H4 (cell line): ENCODE measurements around the gene ZFAND3. TPM values are rescaled to one million over a fixed set of nuclear protein-coding genes. Genes with fewer than 3 reads are reported as not detected.

Source experiments
- DNase-seq: peaks from one replicate; pipeline ENCODE4 v3.0.0-alpha.2; 2015; ENCODE audit warnings: low spot score
- total RNA-seq: library from RNA; depleted of rRNA; stranded (reverse); fragments of >200 nt; shearing (Covaris generic); gene quantifications from 2 replicates; pipeline ENCODE4 v1.2.3, GENCODE V29; 2014

The ZFAND3 gene
- total RNA-seq, 1 experiment from 2014 or later = 7.4 TPM

- no peak for DNase-seq
These were observed 333.7 kb downstream of the ZFAND3 start for GRCh38 chr6:38153076-38153797.

GRCh38 chr6:38153798-38154345 is 334.3 kb downstream of the ZFAND3 start:
- no peak for DNase-seq

GRCh38 chr6:38154731-38155130 is 335.2 kb downstream of the ZFAND3 start:
- DNase-seq = no peak

- DNase-seq = no peak
These were observed 335.6 kb downstream of the ZFAND3 start for GRCh38 chr6:38155144-38155543.

- DNase-seq = no peak
These were observed 336.2 kb downstream of the ZFAND3 start for GRCh38 chr6:38155621-38156204.

- DNase-seq = no peak
These were observed 337.5 kb downstream of the ZFAND3 start for GRCh38 chr6:38156818-38157565.

- no peak for DNase-seq
These were observed 338.4 kb downstream of the ZFAND3 start for GRCh38 chr6:38157905-38158304.

GRCh38 chr6:38158762-38159350 is 339.3 kb downstream of the ZFAND3 start:
- no peak for DNase-seq

- DNase-seq = no peak
These were observed 340.1 kb downstream of the ZFAND3 start for GRCh38 chr6:38159596-38159995.

GRCh38 chr6:38160831-38161230 is 341.3 kb downstream of the ZFAND3 start:
- no peak for DNase-seq

- no peak for DNase-seq
These were observed 341.8 kb downstream of the ZFAND3 start for GRCh38 chr6:38161331-38161730.

- no peak for DNase-seq
These were observed 342.4 kb downstream of the ZFAND3 start for GRCh38 chr6:38161754-38162492.

- no peak for DNase-seq
These were observed 343.1 kb downstream of the ZFAND3 start for GRCh38 chr6:38162493-38163185.

- no peak for DNase-seq
These were observed 343.9 kb downstream of the ZFAND3 start for GRCh38 chr6:38163186-38164130.

- no peak for DNase-seq
These were observed 344.6 kb downstream of the ZFAND3 start for GRCh38 chr6:38164131-38164481.

- DNase-seq = no peak
These were observed 345.2 kb downstream of the ZFAND3 start for GRCh38 chr6:38164671-38165108.

- DNase-seq = no peak
These were observed 347.1 kb downstream of the ZFAND3 start for GRCh38 chr6:38166411-38167240.

- DNase-seq = no peak
These were observed 348.1 kb downstream of the ZFAND3 start for GRCh38 chr6:38167598-38167997.

GRCh38 chr6:38168126-38168525 is 348.6 kb downstream of the ZFAND3 start:
- no peak for DNase-seq
